Measurements from ENCODE around the gene PCP4. TPM values are rescaled to one million over a fixed set of nuclear protein-coding genes. Genes with fewer than 3 reads are reported as not detected.

PCP4 gene
- total and polyA plus RNA-seq, 2 donors from 2014 or later: 26.9 to 69.4 TPM

DNA sequence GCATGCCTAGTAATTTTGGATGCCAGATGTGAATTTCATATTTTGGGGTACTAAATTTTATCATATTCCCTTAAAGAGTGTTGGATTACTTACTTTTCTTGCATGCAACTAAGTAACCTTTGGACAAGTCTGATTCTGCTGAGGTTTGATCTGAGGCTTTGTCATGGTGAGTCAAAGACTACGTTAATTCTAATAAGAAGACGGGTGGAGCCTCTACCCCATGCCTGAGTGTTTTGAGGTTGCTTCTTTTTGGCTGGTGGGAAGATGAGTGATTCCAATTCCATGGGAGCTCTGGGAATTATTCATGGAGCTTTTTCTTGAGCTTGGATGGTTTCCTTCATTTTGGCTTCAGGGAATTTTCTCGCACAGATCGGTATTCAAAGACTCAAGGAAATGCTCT, 11.6 kb upstream of the PCP4 start:
- H3K9ac ChIP-seq (ENCODE audit: low read length in 3 of 3): no peak overlapping the region
- H3K4me1 ChIP-seq (ENCODE audit: control insufficient read depth in 2 of 3, insufficient read depth in 2 of 3, low read depth in 1 of 3, low read length in 3 of 3): no peaks in the 10 kb centered on the region
- no peak overlapping the region for H3K27ac ChIP-seq (ENCODE audit: low read depth in 2 of 2, low read length in 2 of 2)
- H3K9me3 ChIP-seq (ENCODE audit: control insufficient read depth in 2 of 3, insufficient read depth in 1 of 3, low read length in 3 of 3): no peaks in the 10 kb centered on the region
- DNase-seq: no peak
- TF ChIP-seq, protein P1, sequence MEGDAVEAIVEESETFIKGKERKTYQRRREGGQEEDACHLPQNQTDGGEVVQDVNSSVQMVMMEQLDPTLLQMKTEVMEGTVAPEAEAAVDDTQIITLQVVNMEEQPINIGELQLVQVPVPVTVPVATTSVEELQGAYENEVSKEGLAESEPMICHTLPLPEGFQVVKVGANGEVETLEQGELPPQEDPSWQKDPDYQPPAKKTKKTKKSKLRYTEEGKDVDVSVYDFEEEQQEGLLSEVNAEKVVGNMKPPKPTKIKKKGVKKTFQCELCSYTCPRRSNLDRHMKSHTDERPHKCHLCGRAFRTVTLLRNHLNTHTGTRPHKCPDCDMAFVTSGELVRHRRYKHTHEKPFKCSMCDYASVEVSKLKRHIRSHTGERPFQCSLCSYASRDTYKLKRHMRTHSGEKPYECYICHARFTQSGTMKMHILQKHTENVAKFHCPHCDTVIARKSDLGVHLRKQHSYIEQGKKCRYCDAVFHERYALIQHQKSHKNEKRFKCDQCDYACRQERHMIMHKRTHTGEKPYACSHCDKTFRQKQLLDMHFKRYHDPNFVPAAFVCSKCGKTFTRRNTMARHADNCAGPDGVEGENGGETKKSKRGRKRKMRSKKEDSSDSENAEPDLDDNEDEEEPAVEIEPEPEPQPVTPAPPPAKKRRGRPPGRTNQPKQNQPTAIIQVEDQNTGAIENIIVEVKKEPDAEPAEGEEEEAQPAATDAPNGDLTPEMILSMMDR (IDR thresholded peaks at IDR 0.05; ENCODE audit: borderline replicate concordance, extremely low read depth, insufficient read depth): no peak
- H3K27me3 ChIP-seq (ENCODE audit: control insufficient read depth, insufficient read depth, low read length): no peaks in the 10 kb centered on the region
- no peak overlapping the region for H3K4me3 ChIP-seq (ENCODE audit: low read length in 3 of 3)
- intact Hi-C loops (cut with DNase I): no loop called here
- H3K36me3 ChIP-seq (ENCODE audit: control insufficient read depth in 2 of 3, insufficient read depth in 3 of 3, low read length in 3 of 3): no peaks in the 10 kb centered on the region
- no peak for FAIRE-seq

DNA sequence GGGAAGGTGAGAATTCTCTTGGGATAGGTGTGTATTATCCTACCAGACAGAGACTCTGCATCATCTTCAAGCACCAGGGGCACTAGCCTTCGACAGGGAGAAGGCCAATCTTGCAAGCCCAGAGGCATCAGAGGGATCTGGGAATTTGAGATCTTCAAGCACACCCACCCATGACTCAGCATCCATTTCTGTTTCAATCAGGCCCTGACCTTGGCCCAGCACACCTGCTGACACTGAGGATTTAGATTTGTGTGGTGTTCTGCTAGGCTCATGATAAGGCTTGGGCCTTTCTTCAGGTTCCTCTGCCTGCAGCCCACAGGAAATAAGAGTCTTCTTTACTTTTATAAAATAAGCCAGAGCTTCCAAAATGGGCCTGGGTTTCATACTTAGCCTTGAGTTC, 6.6 kb upstream of the PCP4 start:
- FAIRE-seq: no peak
- intact Hi-C loops (cut with DNase I): no loop called here

DNA sequence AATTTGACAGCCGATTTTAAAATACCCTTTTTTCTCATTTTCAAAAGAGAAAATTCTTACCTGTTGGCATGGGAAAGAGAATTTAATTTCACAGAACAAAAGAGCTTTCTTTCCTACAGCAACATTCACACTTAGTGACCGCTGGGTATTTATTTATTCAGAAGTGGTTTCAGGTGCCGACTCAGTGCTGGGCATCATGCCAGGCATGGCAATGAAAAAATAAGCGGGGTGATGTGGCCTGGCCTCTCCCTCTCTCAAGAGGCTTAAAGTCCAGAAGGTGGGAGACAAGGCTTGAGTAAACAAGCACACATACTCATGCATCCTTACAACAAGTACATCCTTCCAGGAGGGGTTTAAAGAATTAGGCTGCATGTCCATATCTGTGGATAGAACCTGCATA, 4.1 kb upstream of the PCP4 start:
- TF ChIP-seq, protein P1 (IDR thresholded peaks at IDR 0.05; ENCODE audit: borderline replicate concordance, extremely low read depth, insufficient read depth): no peak
- no peak overlapping the region for H3K27ac ChIP-seq (ENCODE audit: low read depth in 2 of 2, low read length in 2 of 2)
- no peak overlapping the region for H3K4me3 ChIP-seq (ENCODE audit: low read length in 3 of 3)
- peak in 3 of 5 donors; percentile 30 to 66 (median 56) for DNase-seq
- H3K36me3 ChIP-seq (ENCODE audit: control insufficient read depth in 2 of 3, insufficient read depth in 3 of 3, low read length in 3 of 3): no peaks in the 10 kb centered on the region
- peak; percentile 6 for FAIRE-seq
- no peak overlapping the region for H3K9ac ChIP-seq (ENCODE audit: low read length in 3 of 3)
- H3K9me3 ChIP-seq (ENCODE audit: control insufficient read depth in 2 of 3, insufficient read depth in 1 of 3, low read length in 3 of 3): no peaks in the 10 kb centered on the region
- no peaks in the 10 kb centered on the region for H3K27me3 ChIP-seq (ENCODE audit: control insufficient read depth, insufficient read depth, low read length)
- intact Hi-C loops (cut with DNase I): no loop called here
- peaks cover 0 to 9% (median 0%) of the 10 kb centered on the region in 3 donors for H3K4me1 ChIP-seq (ENCODE audit: control insufficient read depth in 2 of 3, insufficient read depth in 2 of 3, low read depth in 1 of 3, low read length in 3 of 3)

More for the DNA sequence above, 6.6 kb upstream of the PCP4 start:
- TF ChIP-seq, protein P1 (IDR thresholded peaks at IDR 0.05; ENCODE audit: borderline replicate concordance, extremely low read depth, insufficient read depth): no peak
- Histone ChIP-seq H3K9me3 (ENCODE audit: control insufficient read depth in 2 of 3, insufficient read depth in 1 of 3, low read length in 3 of 3) (no peaks in the 10 kb centered on the region), H3K4me1 (ENCODE audit: control insufficient read depth in 2 of 3, insufficient read depth in 2 of 3, low read depth in 1 of 3, low read length in 3 of 3) (peaks cover 0 to 9% (median 0%) of the 10 kb centered on the region in 3 donors), H3K27me3 (ENCODE audit: control insufficient read depth, insufficient read depth, low read length) (no peaks in the 10 kb centered on the region), H3K36me3 (ENCODE audit: control insufficient read depth in 2 of 3, insufficient read depth in 3 of 3, low read length in 3 of 3) (no peaks in the 10 kb centered on the region), H3K4me3 (ENCODE audit: low read length in 3 of 3) (no peak overlapping the region), H3K27ac (ENCODE audit: low read depth in 2 of 2, low read length in 2 of 2) (no peak overlapping the region), H3K9ac (ENCODE audit: low read length in 3 of 3) (no peak overlapping the region)
- DNase-seq: no peak

DNA sequence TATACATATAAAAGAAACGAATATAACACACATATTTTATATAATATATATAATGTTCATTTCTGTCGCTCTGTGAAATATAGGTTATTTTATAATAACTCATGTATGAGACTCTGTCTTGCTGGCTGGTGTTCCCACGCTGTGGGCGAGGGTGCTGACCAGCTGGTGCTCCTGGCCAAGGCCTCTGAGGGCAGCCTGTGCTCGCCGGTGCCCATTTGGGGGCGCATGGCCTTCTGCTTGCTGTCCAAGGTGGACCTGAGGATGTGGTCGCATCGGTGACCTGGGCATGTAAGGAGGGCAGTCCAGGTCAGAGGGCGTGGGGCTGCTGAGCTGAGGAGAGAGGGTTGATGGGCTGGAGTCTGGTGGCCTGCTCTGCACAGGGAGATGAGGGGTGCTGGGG, 1.1 kb upstream of the PCP4 start:
- peaks cover 0 to 18% (median 2%) of the 10 kb centered on the region in 3 donors for H3K4me1 ChIP-seq (ENCODE audit: control insufficient read depth in 2 of 3, insufficient read depth in 2 of 3, low read depth in 1 of 3, low read length in 3 of 3)
- intact Hi-C loops (cut with DNase I): no loop called here
- FAIRE-seq (no peak), DNase-seq (peak in 1 of 5 donors; percentile 75)
- H3K36me3 ChIP-seq (ENCODE audit: control insufficient read depth in 2 of 3, insufficient read depth in 3 of 3, low read length in 3 of 3): no peaks in the 10 kb centered on the region
- H3K9ac ChIP-seq (ENCODE audit: low read length in 3 of 3): no peak overlapping the region
- no peak overlapping the region for H3K4me3 ChIP-seq (ENCODE audit: low read length in 3 of 3)
- TF ChIP-seq, protein P1 (IDR thresholded peaks at IDR 0.05; ENCODE audit: borderline replicate concordance, extremely low read depth, insufficient read depth): no peak
- H3K9me3 ChIP-seq (ENCODE audit: control insufficient read depth in 2 of 3, insufficient read depth in 1 of 3, low read length in 3 of 3): no peaks in the 10 kb centered on the region
- H3K27ac ChIP-seq (ENCODE audit: low read depth in 2 of 2, low read length in 2 of 2): no peak overlapping the region
- H3K27me3 ChIP-seq (ENCODE audit: control insufficient read depth, insufficient read depth, low read length): no peaks in the 10 kb centered on the region

Measured in kidney (tissue), 14 donors.